H1 (cell line): ENCODE results near the gene BSCL2. TPM values are rescaled to one million over a fixed set of nuclear protein-coding genes. Genes with fewer than 3 reads are reported as not detected.

Source experiments
- CTCF ChIA-PET: fragments of 300-600 bp; sonication (Branson Sonifier 250); formaldehyde crosslinking; loops from one replicate; lab custom pipeline; 2021; ENCODE audit not compliant: partially characterized antibody; lab: Charles Lee
- POLR2A ChIA-PET: fragments of 300-600 bp; sonication (Branson Sonifier 250); formaldehyde crosslinking; loops from one replicate; lab custom pipeline; 2021; ENCODE audit warnings: inconsistent platforms; ENCODE audit not compliant: partially characterized antibody; lab: Charles Lee
- DNase-seq, 2 experiments: peaks; one replicate each; pipeline versions ENCODE4 v3.0.0 to v3.0.0-alpha.2; 2010 to 2022; ENCODE audit warnings: low spot score in 2 of 2, low read depth in 1 of 2, mixed read lengths in 1 of 2
- FAIRE-seq: peaks from 2 replicates; lab custom pipeline; 2011; peaks lifted over from hg19 to GRCh38; lab: Jason Lieb, UNC
- H2AFZ ChIP-seq: 2 replicates; pipeline ENCODE4 v1.8.1; 2012; ENCODE audit warnings: low read length, inconsistent platforms
- H2AK5ac ChIP-seq: 2 replicates; pipeline ENCODE4 v1.6.1; 2013; ENCODE audit warnings: low read depth, low read length
- H2BK120ac ChIP-seq: replicated peaks from 2 replicates; pipeline ENCODE3; 2013; ENCODE audit warnings: low read depth, low read length, inconsistent platforms
- H2BK12ac ChIP-seq: 2 replicates; pipeline ENCODE4 v1.6.1; 2013; ENCODE audit warnings: low read depth, low read length
- H2BK15ac ChIP-seq: 2 replicates; pipeline ENCODE4 v1.6.1; 2013; ENCODE audit warnings: low read length
- H2BK20ac ChIP-seq: 2 replicates; pipeline ENCODE4 v1.6.1; 2013; ENCODE audit warnings: low read length
- H2BK5ac ChIP-seq: 2 replicates; pipeline ENCODE4 v1.6.1; 2013; ENCODE audit warnings: low read depth, low read length
- H3K14ac ChIP-seq: 2 replicates; pipeline ENCODE4 v1.6.1; 2013; ENCODE audit warnings: inconsistent platforms; ENCODE audit not compliant: insufficient read length
- H3K18ac ChIP-seq: 2 replicates; pipeline ENCODE4 v1.6.1; 2013; ENCODE audit warnings: low read length; ENCODE audit errors: extremely low read depth
- H3K23ac ChIP-seq: 2 replicates; pipeline ENCODE4 v1.6.1; 2013; ENCODE audit warnings: inconsistent platforms; ENCODE audit not compliant: insufficient read length
- H3K23me2 ChIP-seq: 2 replicates; pipeline ENCODE4 v1.6.1; 2013; ENCODE audit warnings: low read depth, low read length
- H3K27ac ChIP-seq: 2 replicates; pipeline ENCODE4 v1.6.1; 2011; ENCODE audit warnings: low read depth, low read length, inconsistent platforms
- H3K27me3 ChIP-seq, 4 experiments: replicated peaks in 1 of 4; 1 replicate in 1 of 4; 2 replicates in 3 of 4; pipeline versions ENCODE4 v1.6.1 to v1.8.1; 2011 to 2013; ENCODE audit warnings: low read length in 3 of 4, mild to moderate bottlenecking in 3 of 4, inconsistent platforms in 2 of 4, mixed read lengths in 2 of 4, moderate library complexity in 1 of 4; ENCODE audit not compliant: control insufficient read depth in 3 of 4, insufficient read depth in 3 of 4; ENCODE audit errors: extremely low read depth in 1 of 4
- H3K36me3 ChIP-seq, 4 experiments: 2 replicates each; pipeline versions ENCODE4 v1.6.1 to v1.8.1; 2011 to 2013; ENCODE audit warnings: mild to moderate bottlenecking in 4 of 4, low read length in 3 of 4, moderate library complexity in 2 of 4, control low read depth in 1 of 4, inconsistent platforms in 1 of 4; ENCODE audit not compliant: insufficient read depth in 4 of 4, control insufficient read depth in 2 of 4
- H3K4ac ChIP-seq: replicated peaks from 2 replicates; pipeline ENCODE3; 2013; ENCODE audit warnings: low read length, low read depth, mixed read lengths, inconsistent platforms; ENCODE audit not compliant: insufficient read length
- H3K4me1 ChIP-seq, 4 experiments: replicated peaks in 1 of 4; 1 replicate in 1 of 4; 2 replicates in 3 of 4; pipeline versions ENCODE4 v1.6.1 to v1.8.1; 2011 to 2013; ENCODE audit warnings: low read length in 3 of 4, inconsistent platforms in 2 of 4, mixed read lengths in 1 of 4; ENCODE audit not compliant: insufficient read depth in 4 of 4, control insufficient read depth in 3 of 4
- H3K4me2 ChIP-seq, 2 experiments: 2 replicates each; pipeline versions ENCODE4 v1.6.1 to v1.8.1; 2011 to 2013; ENCODE audit warnings: low read depth in 2 of 2, low read length in 2 of 2, control low read depth in 1 of 2, inconsistent platforms in 1 of 2, mild to moderate bottlenecking in 1 of 2; ENCODE audit not compliant: insufficient read depth in 1 of 2
- H3K4me3 ChIP-seq, 4 experiments: fragments of 200-600, 300-600 bp in 1 of 4; sonication (generic), shearing (Covaris generic), sonication (Bioruptor Twin) in 1 of 4; 2 replicates each; pipeline versions ENCODE4 v1.5.1 to v1.8.1; 2011 to 2016; ENCODE audit warnings: low read length in 4 of 4, low read depth in 3 of 4, control low read depth in 2 of 4, inconsistent platforms in 2 of 4, mild to moderate bottlenecking in 2 of 4, mixed read lengths in 1 of 4, moderate library complexity in 1 of 4; ENCODE audit not compliant: insufficient read depth in 2 of 4; ENCODE audit errors: extremely low read depth in 1 of 4
- H3K56ac ChIP-seq: replicated peaks from 2 replicates; pipeline ENCODE3; 2013; ENCODE audit warnings: low read depth, mild to moderate bottlenecking, mixed read lengths, low read length, inconsistent platforms; ENCODE audit not compliant: insufficient read length
- H3K79me1 ChIP-seq: 2 replicates; pipeline ENCODE4 v1.6.1; 2013; ENCODE audit warnings: low read depth, low read length, control low read depth
- H3K79me2 ChIP-seq, 2 experiments: 2 replicates each; pipeline versions ENCODE4 v1.6.1 to v1.8.1; 2012 to 2013; ENCODE audit warnings: low read length in 2 of 2, mild to moderate bottlenecking in 2 of 2, inconsistent platforms in 1 of 2; ENCODE audit not compliant: insufficient read depth in 2 of 2, control insufficient read depth in 1 of 2
- H3K9ac ChIP-seq, 4 experiments: replicated peaks in 1 of 4; 1 replicate in 1 of 4; 2 replicates in 3 of 4; pipeline versions ENCODE4 v1.6.1 to v1.8.1; 2011 to 2013; ENCODE audit warnings: low read depth in 3 of 4, low read length in 3 of 4, control low read depth in 2 of 4, mild to moderate bottlenecking in 2 of 4, moderate library complexity in 2 of 4, inconsistent platforms in 1 of 4; ENCODE audit errors: extremely low read depth in 1 of 4
- H3K9me3 ChIP-seq, 2 experiments: 2 replicates each; pipeline versions ENCODE4 v1.6.1 to v1.8.1; 2012 to 2013; ENCODE audit warnings: mild to moderate bottlenecking in 2 of 2, moderate library complexity in 2 of 2, control low read depth in 1 of 2, inconsistent platforms in 1 of 2, low read depth in 1 of 2, low read length in 1 of 2, mixed read lengths in 1 of 2; ENCODE audit not compliant: insufficient read depth in 2 of 2
- H4K20me1 ChIP-seq, 2 experiments: replicated peaks in 1 of 2; 2 replicates each; pipeline versions ENCODE3 to v1.8.1; 2011 to 2013; ENCODE audit warnings: inconsistent platforms in 2 of 2, low read length in 2 of 2, mild to moderate bottlenecking in 1 of 2; ENCODE audit not compliant: insufficient read depth in 2 of 2, control insufficient read depth in 1 of 2
- H4K5ac ChIP-seq: 2 replicates; pipeline ENCODE4 v1.6.1; 2013; ENCODE audit warnings: low read length, low read depth, mixed read lengths, inconsistent platforms; ENCODE audit not compliant: insufficient read length
- H4K8ac ChIP-seq: 2 replicates; pipeline ENCODE4 v1.8.0; 2013; ENCODE audit warnings: mild to moderate bottlenecking, moderate library complexity, low read length, inconsistent platforms; ENCODE audit not compliant: insufficient read depth; ENCODE audit errors: extremely low read depth
- H4K91ac ChIP-seq: replicated peaks from 2 replicates; pipeline ENCODE3; 2013; ENCODE audit warnings: low read length, mixed read lengths, inconsistent platforms; ENCODE audit not compliant: insufficient read length
- KDM1A ChIP-seq: fragments of 200-600, 300-600 bp; sonication (generic); IDR thresholded peaks from 2 replicates; pipeline ENCODE4 v1.7.1; 2016; ENCODE audit warnings: mild to moderate bottlenecking, low read length, borderline replicate concordance
- POLR2AphosphoS5 ChIP-seq: IDR thresholded peaks from 2 replicates; pipeline ENCODE4 v1.6.1; 2011; ENCODE audit warnings: low read depth, low read length
- SAP30 ChIP-seq: fragments of 300-600 bp; sonication (generic); IDR thresholded peaks from 2 replicates; pipeline ENCODE4 v1.7.1; 2012; ENCODE audit warnings: low read length, moderate library complexity, mild to moderate bottlenecking, inconsistent platforms; ENCODE audit not compliant: insufficient read depth, insufficient replicate concordance
- TAF1 ChIP-seq: IDR thresholded peaks from 2 replicates; pipeline ENCODE4 v1.6.1; 2011; ENCODE audit warnings: mild to moderate bottlenecking, low read depth, low read length
- TBP ChIP-seq: IDR thresholded peaks from 2 replicates; pipeline ENCODE4 v1.6.1; 2011; ENCODE audit warnings: low read depth, low read length, improper control_type of control experiment
- WGBS, 2 experiments: shearing (Covaris generic) in 1 of 2; methylation state at CpG; one replicate each; pipeline versions ENCODE4 v1.1.6 to v1.1.7; 2013 to 2015; ENCODE audit warnings: low lambda C conversion rate in 2 of 2, mixed read lengths in 2 of 2, inconsistent platforms in 1 of 2, low coverage in 1 of 2, missing lambda C conversion rate in 1 of 2; ENCODE audit not compliant: insufficient replicate concordance in 2 of 2, insufficient coverage in 1 of 2, insufficient read length in 1 of 2; ENCODE audit errors: extremely low coverage in 1 of 2, missing lambda C conversion rate in 1 of 2; 5-methylcytosine and 5-hydroxymethylcytosine counted together
- polyA plus RNA-seq, 7 experiments: library from polyadenylated mRNA; depleted of rRNA in 3 of 7; stranded (reverse) in 5 of 7; unstranded in 2 of 7; fragments of >200 nt in 5 of 7; fragments of 200-250 nt in 2 of 7; gene quantifications; 1 replicate in 5 of 7; 2 replicates in 1 of 7; 4 replicates in 1 of 7; pipeline versions ENCODE4 v1.2.1 to v1.2.3, GENCODE V29; 2011 to 2013; ENCODE audit warnings: missing spikeins in 2 of 7, mixed read lengths in 2 of 7
- total RNA-seq: library from RNA; stranded (reverse); fragmentation: NEBNext Ultra II Directional; extraction: Animal tissue kit (Norgen Biotek cat#: 25700); gene quantifications from 2 replicates; pipeline ENCODE4 v1.2.1, GENCODE V29; 2021

BSCL2 gene
- total and polyA plus RNA-seq, 2 of the 8 experiments (the other 6 are each of a cell fraction or from before 2014, with no cell fraction given), result 59.5 to 264 TPM

DNA sequence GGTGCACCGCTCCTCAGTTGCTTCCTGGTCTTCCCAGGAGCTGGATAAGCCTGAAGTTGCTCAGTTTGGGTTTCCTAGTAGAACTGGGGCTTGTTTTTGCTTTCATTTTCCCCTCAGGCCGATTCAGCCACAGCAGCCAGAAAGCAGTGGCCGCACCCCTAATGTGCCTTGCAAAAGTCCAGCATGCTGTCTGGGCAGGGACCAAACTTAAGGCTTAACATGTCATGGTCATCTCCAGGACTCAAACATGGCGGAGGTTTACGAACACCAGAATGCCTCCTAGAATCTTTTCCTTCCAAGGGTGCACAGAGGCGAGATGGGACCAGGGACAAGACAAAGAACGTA is 2.7 kb upstream of the BSCL2 start:
- no peak for DNase-seq
- no peak overlapping the region for H2BK20ac ChIP-seq
- H3K4me2 ChIP-seq, result peak overlapping the region; percentile 99
- peaks cover 7 to 43% (median 21%) of the 10 kb centered on the region in 4 experiments for H3K4me1 ChIP-seq
- no peaks in the 10 kb centered on the region for H3K9me3 ChIP-seq
- H3K36me3 ChIP-seq, result peaks cover 17 to 44% (median 24%) of the 10 kb centered on the region in 4 experiments
- H2BK120ac ChIP-seq, result peak overlapping the region; percentile 44
- no peak for FAIRE-seq
- peak overlapping the region; percentile 100; the same call in 1 of the 2 replicates for H4K8ac ChIP-seq
- TF ChIP-seq TAF1 (peak; percentile 71), SAP30 (no peak), TBP (peak; percentile 6; the same call in 1 of the 2 replicates), KDM1A (no peak), POLR2AphosphoS5 (peak; percentile 16; the same call in 1 of the 2 replicates)
- ChIA-PET CTCF (interaction anchor here (0.9 to 1.1 kb wide), 2 partner anchors 14 to 23 kb away, joined by 3 read pairs; no protein-coding TSS in a partner anchor), POLR2A (interaction anchor here (0.7 to 61.4 kb wide), 24 partner anchors 9 to 171 kb away, joined by 3 to 2041 read pairs (median 10); partner anchors contain the start of genes B3GAT3, C11orf98, CSKMT and GANAB)
- peak overlapping the region; percentile 55 for H3K4ac ChIP-seq
- H3K9ac ChIP-seq, result peak overlapping the region in 3 of 4 experiments; percentile 88 to 92 (median 91); a peak in 6 of 7 replicates
- no peaks in the 10 kb centered on the region; the same call in 1 of the 2 replicates for H3K79me1 ChIP-seq
- H3K14ac ChIP-seq, result no peak overlapping the region
- H2BK12ac ChIP-seq, result peak overlapping the region; percentile 72; the same call in 1 of the 2 replicates
- peak overlapping the region; percentile 14; the same call in 1 of the 2 replicates for H2AK5ac ChIP-seq
- H3K79me2 ChIP-seq, result peaks cover 0 to 13% of the 10 kb centered on the region in 2 experiments; a peak in 1 of 4 replicates
- no peak overlapping the region for H3K23ac ChIP-seq
- H2BK5ac ChIP-seq, result peak overlapping the region; percentile 96
- H3K23me2 ChIP-seq, result peaks cover 22% of the 10 kb centered on the region
- peak overlapping the region; percentile 45; the same call in 1 of the 2 replicates for H2AFZ ChIP-seq
- peak overlapping the region; percentile 60 for H3K18ac ChIP-seq
- peak overlapping the region; percentile 87 for H3K56ac ChIP-seq
- peak overlapping the region; percentile 95 for H3K27ac ChIP-seq
- peak overlapping the region; percentile 96 for H4K91ac ChIP-seq
- H4K5ac ChIP-seq, result peak overlapping the region; percentile 92
- 63% methylated on average over 7 of the region's 7 CpGs; no CpG with 5 or more reads in 1 of the 2 experiments for WGBS, 2 experiments
- H2BK15ac ChIP-seq, result no peak overlapping the region; the same call in 1 of the 2 replicates
- H4K20me1 ChIP-seq, result peaks cover 0 to 2% of the 10 kb centered on the region in 2 experiments
- H3K4me3 ChIP-seq, result peak overlapping the region; percentile 60 to 86 (median 75); a peak in 7 of 8 replicates
- no peaks in the 10 kb centered on the region; a peak in 1 of 7 replicates for H3K27me3 ChIP-seq
